HepG2 (cell line): ENCODE measurements around the gene PLG.

ENCODE experiments used
- ATF1 ChIP-seq: IDR thresholded peaks from 2 replicates; pipeline ENCODE4 v1.6.1; 2016; ENCODE audit warnings: mild to moderate bottlenecking, control low read depth
- CTCF ChIP-seq: sonication (generic); formaldehyde crosslinking; IDR thresholded peaks from 2 replicates; pipeline ENCODE4 v1.5.0; 2020; ENCODE audit warnings: mild to moderate bottlenecking, missing genetic modification reagents, moderate library complexity
- HES4 ChIP-seq: sonication (generic); formaldehyde crosslinking; IDR thresholded peaks from 2 replicates; pipeline ENCODE4 v1.9.0; 2021; ENCODE audit warnings: mild to moderate bottlenecking, missing genetic modification reagents, borderline replicate concordance
- HNRNPK ChIP-seq: fragments of 200-400 bp; formaldehyde crosslinking; IDR thresholded peaks from 2 replicates; pipeline ENCODE4 v1.6.1; 2018; ENCODE audit warnings: low read length, low read depth, moderate library complexity, mild to moderate bottlenecking; ENCODE audit not compliant: poor library complexity, severe bottlenecking
- NCOA1 ChIP-seq: sonication (generic); formaldehyde crosslinking; IDR thresholded peaks from 2 replicates; pipeline ENCODE4 v1.9.0; 2021; ENCODE audit warnings: missing genetic modification reagents
- NCOR1 ChIP-seq: fragments of 200-600 bp; sonication (generic); IDR thresholded peaks from 2 replicates; pipeline ENCODE4 v1.7.0; 2017; ENCODE audit warnings: antibody characterized with exemption, low read length, borderline replicate concordance
- PRDM10 ChIP-seq: sonication (generic); formaldehyde crosslinking; IDR thresholded peaks from 2 replicates; pipeline ENCODE4 v1.4.0; 2020; ENCODE audit warnings: low read depth, missing genetic modification reagents
- TBP ChIP-seq: sonication (generic); formaldehyde crosslinking; IDR thresholded peaks from 2 replicates; pipeline ENCODE4 v1.5.0; 2020; ENCODE audit warnings: missing genetic modification reagents
- YY1 ChIP-seq: IDR thresholded peaks from 2 replicates; pipeline ENCODE4 v1.6.1; 2011; ENCODE audit warnings: low read length, low read depth, moderate library complexity, mild to moderate bottlenecking; ENCODE audit not compliant: insufficient read depth, insufficient replicate concordance
- ZKSCAN1 ChIP-seq: fragments of 150-350 bp; IDR thresholded peaks from 2 replicates; pipeline ENCODE4 v1.6.1; 2014; ENCODE audit warnings: low read length
- ZNF574 ChIP-seq: sonication (generic); formaldehyde crosslinking; IDR thresholded peaks from 2 replicates; pipeline ENCODE4 v1.4.0; 2020; ENCODE audit warnings: missing genetic modification reagents
- ZNF879 ChIP-seq: sonication (generic); formaldehyde crosslinking; IDR thresholded peaks from 2 replicates; pipeline ENCODE4 v1.8.1; 2023; ENCODE audit warnings: missing genetic modification reagents
- TF ChIP-seq, protein P1 (sequence below): sonication (generic); formaldehyde crosslinking; IDR thresholded peaks from 2 replicates; pipeline ENCODE4 v1.8.1; 2023; ENCODE audit warnings: mild to moderate bottlenecking, missing genetic modification reagents
- TF ChIP-seq, protein P2 (sequence below): sonication (generic); formaldehyde crosslinking; IDR thresholded peaks from 2 replicates; pipeline ENCODE4 v1.4.0; 2020; ENCODE audit warnings: missing genetic modification reagents, borderline replicate concordance

DNA sequence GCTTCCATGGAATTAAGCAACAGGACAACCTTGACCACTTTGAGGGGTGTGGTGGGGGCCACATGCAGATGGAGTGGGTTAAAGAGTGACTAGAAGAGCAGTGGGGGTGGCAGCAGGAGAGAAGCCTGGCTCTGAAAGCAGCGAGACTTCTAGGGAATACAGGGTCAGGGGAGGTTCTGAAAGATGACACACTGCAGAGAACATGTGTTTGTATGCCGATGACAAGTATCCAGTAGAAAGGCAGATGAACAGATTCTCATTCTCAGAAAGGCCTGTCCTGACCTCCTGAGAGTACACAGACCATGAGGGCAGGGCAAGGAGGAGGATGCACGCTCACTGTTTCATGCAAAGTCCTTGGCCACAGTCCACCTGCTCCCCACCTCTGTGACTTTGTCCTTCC, 40.8 kb upstream of the PLG start:
- TF ChIP-seq ATF1 (CRISPR knock-in tag) (no peak), YY1 (no peak), TBP (CRISPR knock-in tag) (no peak), PRDM10 (CRISPR knock-in tag) (no peak), ZKSCAN1 (no peak), HES4 (CRISPR knock-in tag) (no peak), HNRNPK (no peak), NCOR1 (no peak), CTCF (CRISPR knock-in tag) (no peak), ZNF574 (CRISPR knock-in tag) (no peak), ZNF879 (CRISPR knock-in tag) (no peak), NCOA1 (CRISPR knock-in tag) (no peak)
- TF ChIP-seq, protein P1, sequence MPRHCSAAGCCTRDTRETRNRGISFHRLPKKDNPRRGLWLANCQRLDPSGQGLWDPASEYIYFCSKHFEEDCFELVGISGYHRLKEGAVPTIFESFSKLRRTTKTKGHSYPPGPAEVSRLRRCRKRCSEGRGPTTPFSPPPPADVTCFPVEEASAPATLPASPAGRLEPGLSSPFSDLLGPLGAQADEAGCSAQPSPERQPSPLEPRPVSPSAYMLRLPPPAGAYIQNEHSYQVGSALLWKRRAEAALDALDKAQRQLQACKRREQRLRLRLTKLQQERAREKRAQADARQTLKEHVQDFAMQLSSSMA (CRISPR knock-in tag) = no peak
- TF ChIP-seq, protein P2, sequence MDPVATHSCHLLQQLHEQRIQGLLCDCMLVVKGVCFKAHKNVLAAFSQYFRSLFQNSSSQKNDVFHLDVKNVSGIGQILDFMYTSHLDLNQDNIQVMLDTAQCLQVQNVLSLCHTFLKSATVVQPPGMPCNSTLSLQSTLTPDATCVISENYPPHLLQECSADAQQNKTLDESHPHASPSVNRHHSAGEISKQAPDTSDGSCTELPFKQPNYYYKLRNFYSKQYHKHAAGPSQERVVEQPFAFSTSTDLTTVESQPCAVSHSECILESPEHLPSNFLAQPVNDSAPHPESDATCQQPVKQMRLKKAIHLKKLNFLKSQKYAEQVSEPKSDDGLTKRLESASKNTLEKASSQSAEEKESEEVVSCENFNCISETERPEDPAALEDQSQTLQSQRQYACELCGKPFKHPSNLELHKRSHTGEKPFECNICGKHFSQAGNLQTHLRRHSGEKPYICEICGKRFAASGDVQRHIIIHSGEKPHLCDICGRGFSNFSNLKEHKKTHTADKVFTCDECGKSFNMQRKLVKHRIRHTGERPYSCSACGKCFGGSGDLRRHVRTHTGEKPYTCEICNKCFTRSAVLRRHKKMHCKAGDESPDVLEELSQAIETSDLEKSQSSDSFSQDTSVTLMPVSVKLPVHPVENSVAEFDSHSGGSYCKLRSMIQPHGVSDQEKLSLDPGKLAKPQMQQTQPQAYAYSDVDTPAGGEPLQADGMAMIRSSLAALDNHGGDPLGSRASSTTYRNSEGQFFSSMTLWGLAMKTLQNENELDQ = no peak
